Thyroid gland (tissue), 4 donors: ENCODE data around the gene ACSF3. TPM values are rescaled to one million over a fixed set of nuclear protein-coding genes. Genes with fewer than 3 reads are reported as not detected.
"Not testable (repeated sequence)": the region's sequence is repeated elsewhere in the genome, so short reads cannot be mapped to it uniquely, and the experiment has no call there.

Experiments used
- DNase-seq, 2 donors: peaks; one replicate each; pipeline ENCODE4 v3.0.0-alpha.2; 2019
- H3K27ac ChIP-seq, 3 donors: fragments of 200-600 bp; sonication (generic); 1 replicate in 2 of 3; 2 replicates in 1 of 3; pipeline ENCODE4 v1.5.1; 2016 to 2019; ENCODE audit warnings: mild to moderate bottlenecking in 1 of 3, moderate library complexity in 1 of 3
- H3K27me3 ChIP-seq: fragments of 200-600 bp; sonication (generic); one replicate; pipeline ENCODE4 v1.5.1; 2019
- H3K36me3 ChIP-seq, 2 donors: fragments of 200-600 bp; sonication (generic); one replicate each; pipeline ENCODE4 v1.5.1; 2016 to 2019
- H3K4me1 ChIP-seq, 2 donors: fragments of 200-600 bp; sonication (generic); one replicate each; pipeline ENCODE4 v1.5.1; 2017 to 2019
- H3K4me3 ChIP-seq, 3 donors: fragments of 200-600 bp; sonication (generic); replicated peaks in 1 of 3; 1 replicate in 2 of 3; 2 replicates in 1 of 3; pipeline ENCODE4 v1.5.1; 2016; ENCODE audit warnings: mild to moderate bottlenecking in 1 of 3
- H3K9me3 ChIP-seq: fragments of 200-600 bp; sonication (generic); one replicate; pipeline ENCODE4 v1.5.1; 2017
- POLR2A ChIP-seq, 2 donors: fragments of 450-650 bp; IDR thresholded peaks; one replicate each; pipeline ENCODE4 v1.6.1; 2017; ENCODE audit warnings: antibody characterized with exemption in 2 of 2, mild to moderate bottlenecking in 2 of 2, moderate library complexity in 1 of 2
- WGBS, 2 donors: methylation state at CpG; one replicate each; pipeline ENCODE4 v1.1.5; 2017; 5-methylcytosine and 5-hydroxymethylcytosine counted together
- intact Hi-C: fragments of 100-400 bp; cut with DNase I; formaldehyde crosslinking; loops from one replicate; pipeline ENCODE4 v1.15.1; 2023
- total RNA-seq, 4 donors: library from RNA; depleted of rRNA; stranded (reverse); fragments of >200 nt; gene quantifications; one replicate each; pipeline ENCODE4 v1.2.3, GENCODE V29; 2016
- TF ChIP-seq, protein P1 (sequence below), 6 experiments: fragments of 200-600 bp in 3 of 6; fragments of 450-650 bp in 3 of 6; sonication (generic) in 3 of 6; IDR thresholded peaks; one replicate each; pipeline ENCODE4 v1.5.1; 2016 to 2019; ENCODE audit warnings: antibody characterized with exemption in 6 of 6, mild to moderate bottlenecking in 2 of 6, inconsistent platforms in 1 of 6, moderate library complexity in 1 of 6

Gene ACSF3
- total RNA-seq, 4 donors from 2014 or later: 30.1 to 51.2 (median 33.4) TPM

GRCh38 chr16:89184933-89185794 is 91.5 kb downstream of the ACSF3 start:
- H3K4me1 ChIP-seq: no peaks in the 10 kb centered on the region
- TF ChIP-seq, protein P1, sequence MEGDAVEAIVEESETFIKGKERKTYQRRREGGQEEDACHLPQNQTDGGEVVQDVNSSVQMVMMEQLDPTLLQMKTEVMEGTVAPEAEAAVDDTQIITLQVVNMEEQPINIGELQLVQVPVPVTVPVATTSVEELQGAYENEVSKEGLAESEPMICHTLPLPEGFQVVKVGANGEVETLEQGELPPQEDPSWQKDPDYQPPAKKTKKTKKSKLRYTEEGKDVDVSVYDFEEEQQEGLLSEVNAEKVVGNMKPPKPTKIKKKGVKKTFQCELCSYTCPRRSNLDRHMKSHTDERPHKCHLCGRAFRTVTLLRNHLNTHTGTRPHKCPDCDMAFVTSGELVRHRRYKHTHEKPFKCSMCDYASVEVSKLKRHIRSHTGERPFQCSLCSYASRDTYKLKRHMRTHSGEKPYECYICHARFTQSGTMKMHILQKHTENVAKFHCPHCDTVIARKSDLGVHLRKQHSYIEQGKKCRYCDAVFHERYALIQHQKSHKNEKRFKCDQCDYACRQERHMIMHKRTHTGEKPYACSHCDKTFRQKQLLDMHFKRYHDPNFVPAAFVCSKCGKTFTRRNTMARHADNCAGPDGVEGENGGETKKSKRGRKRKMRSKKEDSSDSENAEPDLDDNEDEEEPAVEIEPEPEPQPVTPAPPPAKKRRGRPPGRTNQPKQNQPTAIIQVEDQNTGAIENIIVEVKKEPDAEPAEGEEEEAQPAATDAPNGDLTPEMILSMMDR (IDR thresholded peaks at IDR 0.05): no peak
- no peak for TF ChIP-seq POLR2A (IDR thresholded peaks at IDR 0.05)
- no peaks in the 10 kb centered on the region for H3K27me3 ChIP-seq
- H3K36me3 ChIP-seq: no peaks in the 10 kb centered on the region
- no peak overlapping the region for H3K4me3 ChIP-seq
- no peak overlapping the region for H3K27ac ChIP-seq
- DNase-seq: no peak
- H3K9me3 ChIP-seq: no peaks in the 10 kb centered on the region
- intact Hi-C loops: no loop called here
- 74 to 83% methylated on average over 14 to 18 of the region's 48 CpGs for WGBS, 2 donors

DNA sequence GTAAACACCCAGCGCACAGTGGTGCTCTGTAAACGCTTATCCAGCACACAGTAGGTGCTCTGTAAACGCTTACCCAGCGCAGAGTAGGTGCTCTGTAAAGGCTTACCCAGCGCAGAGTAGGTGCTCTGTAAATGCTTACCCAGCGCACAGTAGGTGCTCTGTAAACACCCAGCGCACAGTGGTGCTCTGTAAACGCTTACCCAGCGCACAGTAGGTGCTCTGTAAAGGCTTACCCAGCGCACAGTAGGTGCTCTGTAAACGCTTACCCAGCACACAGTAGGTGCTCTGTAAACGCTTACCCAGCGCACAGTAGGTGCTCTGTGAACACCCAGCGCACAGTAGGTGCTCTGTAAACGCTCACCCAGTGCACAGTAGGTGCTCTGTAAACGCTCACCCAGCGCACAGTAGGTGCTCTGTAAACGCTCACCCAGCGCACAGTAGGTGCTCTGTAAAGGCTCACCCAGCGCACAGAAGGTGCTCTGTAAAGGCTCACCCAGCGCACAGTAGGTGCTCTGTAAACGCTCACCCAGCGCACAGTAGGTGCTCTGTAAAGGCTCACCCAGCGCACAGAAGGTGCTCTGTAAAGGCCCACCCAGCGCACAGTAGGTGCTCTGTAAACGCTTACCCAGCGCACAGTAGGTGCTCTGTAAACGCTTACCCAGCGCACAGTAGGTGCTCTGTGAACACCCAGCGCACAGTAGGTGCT is 92.4 kb downstream of the ACSF3 start:
- H3K9me3 ChIP-seq, H3K4me3 ChIP-seq, H3K4me1 ChIP-seq, DNase-seq, H3K27ac ChIP-seq, H3K36me3 ChIP-seq, H3K27me3 ChIP-seq, intact Hi-C loops: not testable (repeated sequence)
- WGBS, 2 donors: 92 to 96% methylated on average over 18 to 24 of the region's 30 CpGs

GRCh38 chr16:89186593-89187031 is 93.0 kb downstream of the ACSF3 start:
- DNase-seq, H3K36me3 ChIP-seq, H3K9me3 ChIP-seq, H3K4me3 ChIP-seq, H3K27ac ChIP-seq, H3K27me3 ChIP-seq, intact Hi-C loops, H3K4me1 ChIP-seq: not testable (repeated sequence)
- 95% methylated on average over 14 to 18 of the region's 20 CpGs for WGBS, 2 donors

- no peak for DNase-seq
- WGBS, 2 donors: 59 to 65% methylated on average over 5 to 16 of the region's 19 CpGs
- intact Hi-C loops: no loop called here
Observed at GRCh38 chr16:89187032-89187769, 93.5 kb downstream of the ACSF3 start.

DNA sequence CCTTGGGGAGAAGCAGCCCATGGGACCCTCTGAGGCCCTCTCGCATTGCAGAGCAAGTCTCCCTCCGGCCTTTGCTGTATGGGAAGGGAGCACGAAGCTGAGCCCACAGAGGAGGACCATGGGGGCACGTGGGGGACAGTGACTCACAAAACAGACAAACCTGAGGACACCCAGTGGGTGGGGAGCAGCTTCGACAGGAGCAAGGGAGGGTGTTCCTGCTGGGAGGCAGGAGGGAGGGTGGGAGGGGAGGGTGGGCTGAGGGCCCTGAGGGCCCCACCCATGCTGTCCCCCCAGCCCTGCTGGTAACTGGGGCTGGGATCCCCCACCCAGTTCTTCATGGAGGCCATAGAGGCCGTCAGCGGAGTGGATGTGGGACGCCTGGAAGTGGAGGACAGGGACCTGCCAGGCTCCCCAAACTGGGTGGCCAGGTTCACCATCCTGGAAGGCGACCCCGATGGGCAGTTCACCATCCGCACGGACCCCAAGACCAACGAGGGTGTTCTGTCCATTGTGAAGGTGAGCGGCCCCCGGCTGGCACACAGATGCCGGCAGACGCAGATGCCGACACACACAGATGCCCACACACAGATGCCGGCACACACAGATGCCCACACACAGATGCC is 94.2 kb downstream of the ACSF3 start:
- Histone ChIP-seq H3K27ac (no peak overlapping the region), H3K36me3 (no peaks in the 10 kb centered on the region), H3K9me3 (no peaks in the 10 kb centered on the region), H3K4me1 (peaks cover 8 to 10% of the 10 kb centered on the region in 2 donors), H3K27me3 (no peaks in the 10 kb centered on the region), H3K4me3 (no peak overlapping the region)
- WGBS, 2 donors: 69 to 72% methylated on average over 13 to 15 of the region's 19 CpGs
- intact Hi-C loops: no loop called here
- TF ChIP-seq POLR2A (IDR thresholded peaks at IDR 0.05): no peak
- TF ChIP-seq, protein P1 (IDR thresholded peaks at IDR 0.05): no peak
- DNase-seq: no peak

More at GRCh38 chr16:89187032-89187769, 93.5 kb downstream of the ACSF3 start:
- H3K4me1 ChIP-seq: peaks cover 7 to 9% of the 10 kb centered on the region in 2 donors
- TF ChIP-seq, protein P1 (IDR thresholded peaks at IDR 0.05): no peak
- TF ChIP-seq POLR2A (IDR thresholded peaks at IDR 0.05): no peak
- no peaks in the 10 kb centered on the region for H3K27me3 ChIP-seq
- H3K4me3 ChIP-seq: no peak overlapping the region
- no peak overlapping the region for H3K27ac ChIP-seq
- H3K9me3 ChIP-seq: no peaks in the 10 kb centered on the region
- no peaks in the 10 kb centered on the region for H3K36me3 ChIP-seq

DNA sequence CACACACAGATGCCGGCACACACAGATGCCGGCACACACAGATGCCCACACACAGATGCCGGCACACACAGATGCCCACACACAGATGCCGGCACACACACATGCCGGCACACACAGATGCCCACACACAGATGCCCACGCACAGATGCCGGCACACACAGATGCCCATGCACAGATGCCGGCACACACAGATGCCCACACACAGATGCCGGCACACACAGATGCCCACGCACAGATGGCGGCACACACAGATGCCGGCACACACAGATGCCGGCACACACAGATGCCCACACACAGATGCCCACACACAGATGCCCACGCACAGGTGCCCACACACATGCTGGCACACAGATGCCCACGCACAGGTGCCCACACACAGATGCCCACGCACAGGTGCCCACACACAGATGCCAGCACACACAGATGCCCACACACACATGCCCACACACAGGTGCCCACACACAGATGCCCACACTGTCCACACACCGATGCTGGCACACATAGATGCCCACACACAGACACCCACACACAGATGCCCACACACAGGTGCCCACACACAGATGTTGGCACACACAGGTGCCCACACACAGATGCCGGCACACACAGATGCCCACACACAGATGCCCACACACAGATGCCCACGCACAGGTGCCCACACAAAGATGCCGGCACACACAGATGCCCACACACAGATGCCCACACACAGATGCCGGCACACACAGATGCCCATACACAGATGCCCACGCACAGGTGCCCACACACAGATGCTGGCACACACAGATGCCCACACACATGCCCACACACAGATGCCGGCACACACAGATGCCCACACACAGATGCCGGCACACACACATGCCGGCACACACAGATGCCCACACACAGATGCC is 95.1 kb downstream of the ACSF3 start:
- DNase-seq, H3K27me3 ChIP-seq, H3K36me3 ChIP-seq, H3K4me3 ChIP-seq, H3K9me3 ChIP-seq, H3K27ac ChIP-seq, intact Hi-C loops, H3K4me1 ChIP-seq: not testable (repeated sequence)
- 91 to 96% methylated on average over 7 to 15 of the region's 25 CpGs for WGBS, 2 donors
